HL-60/S4 treated with phorbol 12-myristate 13-acetate at 8.2 ng/mL for 4 days and 3 days (cell line): ENCODE results near the gene SLC25A11.
"Not testable (repeated sequence)": the region's sequence is repeated elsewhere in the genome, so short reads cannot be mapped to it uniquely, and the experiment has no call there.

Experiments
- in situ Hi-C: fragments of 300-500 bp; cut with MboI; formaldehyde crosslinking; loops from 2 replicates; pipeline ENCODE4 v1.15.0; 2022; ENCODE audit warnings: low sequenced_read_pairs

SLC25A11 gene

DNA sequence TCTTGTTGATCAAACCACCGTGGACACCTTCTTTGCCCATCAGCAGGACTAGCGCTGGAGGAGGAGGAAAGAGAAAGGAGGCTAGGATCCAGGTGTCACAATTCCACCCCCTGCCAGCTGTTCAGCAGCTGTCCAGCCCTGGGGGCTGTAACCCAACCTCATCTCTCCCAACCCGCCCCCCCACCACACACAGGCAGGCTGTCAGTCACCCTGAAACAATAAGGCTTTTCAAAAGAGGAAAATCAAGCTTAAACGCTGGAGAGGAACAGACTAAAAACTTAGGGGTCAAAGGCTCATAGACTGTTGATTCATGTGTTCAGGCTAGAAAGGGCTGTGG is 6.1 kb upstream of the SLC25A11 start:
- in situ Hi-C loops = no loop called here

DNA sequence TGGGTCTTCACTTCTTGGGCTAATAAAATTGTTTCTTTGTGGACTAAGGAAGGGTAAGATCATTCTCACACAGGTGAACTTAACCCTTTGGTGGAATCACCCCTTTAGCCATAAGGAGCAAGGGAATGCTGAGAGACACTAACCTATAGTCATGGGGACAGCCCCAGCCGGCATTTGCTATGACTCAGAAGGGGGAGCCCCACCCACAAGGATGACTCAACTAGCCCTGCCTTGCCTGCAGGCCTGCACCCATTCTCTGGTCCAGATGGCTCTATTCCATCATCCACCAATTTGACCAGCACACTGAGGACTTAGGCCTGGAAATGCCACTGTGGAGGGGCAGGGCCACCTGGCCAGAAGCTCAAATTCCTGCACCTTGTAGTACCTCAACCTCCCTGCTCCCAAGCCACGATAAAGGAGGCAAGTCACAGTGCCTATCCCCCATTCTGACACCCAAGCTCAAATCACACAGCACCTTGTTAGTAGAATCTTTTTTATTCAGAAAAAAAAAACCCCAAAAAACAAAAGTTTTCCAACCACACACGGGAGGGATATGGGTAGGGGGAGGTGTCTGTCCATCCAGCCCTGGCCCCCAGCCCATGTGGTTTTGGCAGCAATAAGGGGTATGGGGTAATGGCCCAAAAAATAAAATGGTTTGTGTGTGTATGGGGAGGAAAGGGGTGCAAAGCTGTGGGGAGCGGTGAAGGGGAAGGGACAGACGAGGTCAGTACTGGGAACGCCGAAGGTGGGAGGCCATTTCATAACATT is 5.5 kb upstream of the SLC25A11 start:
- in situ Hi-C loops = no loop called here

DNA sequence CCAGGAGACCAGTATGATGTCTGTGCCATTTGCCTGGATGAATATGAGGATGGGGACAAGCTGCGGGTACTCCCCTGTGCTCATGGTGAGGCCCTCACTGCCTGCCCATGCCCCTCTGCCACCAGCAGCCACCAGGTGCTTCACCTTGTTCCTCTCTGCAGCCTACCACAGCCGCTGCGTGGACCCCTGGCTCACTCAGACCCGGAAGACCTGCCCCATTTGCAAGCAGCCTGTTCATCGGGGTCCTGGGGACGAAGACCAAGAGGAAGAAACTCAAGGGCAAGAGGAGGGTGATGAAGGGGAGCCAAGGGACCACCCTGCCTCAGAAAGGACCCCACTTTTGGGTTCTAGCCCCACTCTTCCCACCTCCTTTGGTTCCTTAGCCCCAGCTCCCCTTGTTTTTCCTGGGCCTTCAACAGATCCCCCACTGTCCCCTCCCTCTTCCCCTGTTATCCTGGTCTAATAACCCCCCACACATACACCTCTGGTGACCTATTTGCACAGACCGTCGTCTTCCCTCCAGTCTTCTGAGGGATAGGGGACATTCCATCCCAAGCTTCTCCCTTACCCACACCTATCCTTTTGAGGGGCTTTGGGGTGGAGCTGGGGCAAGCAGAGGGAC is 4.8 kb upstream of the SLC25A11 start:
- in situ Hi-C loops = no loop called here

DNA sequence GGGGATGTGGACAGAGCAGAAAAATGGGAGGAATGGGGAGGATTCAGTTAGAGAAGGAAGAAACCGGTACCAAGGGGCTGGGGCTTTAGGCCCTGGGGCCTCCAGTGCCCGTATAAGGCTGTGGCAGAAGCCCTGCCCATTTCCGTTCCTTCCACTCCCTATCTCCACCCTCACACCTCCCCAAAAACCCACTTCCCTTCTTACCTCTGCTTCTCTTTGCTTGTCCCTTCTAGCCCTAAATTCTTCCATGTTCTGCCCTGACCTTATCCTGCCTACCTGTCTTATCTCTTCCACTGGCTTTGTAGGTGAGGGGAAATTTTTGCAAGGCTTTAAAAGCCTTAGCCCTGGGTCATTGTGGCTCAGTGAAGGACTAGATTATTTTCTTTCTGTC is 4.3 kb upstream of the SLC25A11 start:
- in situ Hi-C loops = no loop called here

DNA sequence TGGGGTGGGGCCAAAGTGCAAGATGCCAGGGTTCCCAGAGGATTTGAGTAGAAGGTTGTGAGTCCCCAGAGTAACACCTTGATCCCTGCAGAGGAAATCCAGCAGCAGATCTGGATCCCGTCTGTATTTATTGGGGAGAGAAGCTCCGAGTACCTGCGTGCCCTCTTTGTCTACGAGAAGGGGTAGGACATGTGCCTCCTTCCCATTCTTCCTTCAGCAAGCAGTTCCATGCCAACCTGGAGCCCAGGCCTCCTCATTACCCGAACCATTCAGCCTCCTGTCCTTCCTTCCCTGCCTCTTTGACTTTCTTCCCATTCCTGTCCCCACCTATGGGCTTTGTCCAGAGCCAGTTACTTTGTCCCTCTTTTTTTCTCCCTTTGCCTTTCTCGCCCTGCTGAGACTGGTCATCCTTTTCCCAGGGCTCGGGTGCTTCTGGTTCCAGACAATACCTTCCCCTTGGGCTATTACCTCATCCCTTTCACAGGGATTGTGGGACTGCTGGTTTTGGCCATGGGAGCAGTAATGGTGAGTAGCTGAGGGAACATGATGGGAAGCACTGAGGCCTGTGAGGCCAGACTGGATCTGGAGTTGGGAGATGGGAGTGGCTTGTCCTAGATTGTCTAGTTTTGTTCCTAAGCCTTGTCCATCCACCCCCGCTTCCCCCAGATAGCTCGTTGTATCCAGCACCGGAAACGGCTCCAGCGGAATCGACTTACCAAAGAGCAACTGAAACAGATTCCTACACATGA is 3.1 kb upstream of the SLC25A11 start:
- in situ Hi-C loops = no loop called here

DNA sequence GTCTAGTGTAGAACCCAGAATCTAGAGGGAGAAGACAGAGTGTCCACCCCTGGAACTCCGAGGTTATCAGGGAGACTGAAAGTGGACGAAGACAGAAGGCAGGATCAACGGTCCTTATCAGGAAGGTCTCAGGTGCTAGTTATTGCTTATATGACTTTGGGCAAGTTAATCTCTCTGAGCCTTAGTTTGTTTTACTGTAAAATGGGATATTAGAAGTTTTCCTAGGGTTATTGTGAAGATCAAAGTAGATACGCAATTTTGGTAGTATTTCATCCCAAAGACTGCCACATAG is 1.4 kb upstream of the SLC25A11 start:
- in situ Hi-C loops = no loop called here

DNA sequence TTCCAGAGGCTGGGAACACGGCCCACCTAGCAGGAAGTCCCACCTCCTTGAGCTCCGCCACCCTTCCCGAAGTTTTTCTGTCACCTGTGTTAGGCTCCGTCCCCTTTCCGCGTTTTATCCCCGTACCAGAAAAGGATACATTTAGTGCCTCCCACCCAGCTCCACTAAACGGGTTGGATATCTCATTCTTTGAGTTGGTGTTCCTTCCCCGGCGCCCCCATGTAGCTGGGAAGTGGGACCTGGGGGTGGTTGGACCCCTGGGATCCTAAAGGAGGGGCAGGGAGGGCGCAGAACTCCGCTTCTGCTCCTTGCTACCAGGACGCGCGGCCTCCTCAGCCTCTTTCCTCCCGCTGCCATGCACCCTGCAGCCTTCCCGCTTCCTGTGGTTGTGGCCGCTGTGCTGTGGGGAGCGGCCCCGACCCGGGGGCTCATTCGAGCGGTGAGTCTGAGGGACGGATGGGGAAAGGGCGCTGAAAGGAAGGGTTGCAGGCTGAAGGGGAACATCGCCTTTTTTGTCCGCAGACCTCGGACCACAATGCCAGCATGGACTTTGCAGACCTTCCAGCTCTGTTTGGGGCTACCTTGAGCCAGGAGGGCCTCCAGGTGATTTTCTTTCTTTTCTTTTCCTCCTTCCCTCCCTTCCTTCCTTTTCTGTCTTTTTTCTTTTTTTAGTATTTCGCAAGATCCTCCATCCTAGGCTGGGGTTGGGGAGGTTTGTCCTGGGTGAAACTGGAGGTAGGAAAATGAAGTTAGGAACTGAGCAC is 891 bp upstream of the SLC25A11 start:
- in situ Hi-C loops = no loop called here

DNA sequence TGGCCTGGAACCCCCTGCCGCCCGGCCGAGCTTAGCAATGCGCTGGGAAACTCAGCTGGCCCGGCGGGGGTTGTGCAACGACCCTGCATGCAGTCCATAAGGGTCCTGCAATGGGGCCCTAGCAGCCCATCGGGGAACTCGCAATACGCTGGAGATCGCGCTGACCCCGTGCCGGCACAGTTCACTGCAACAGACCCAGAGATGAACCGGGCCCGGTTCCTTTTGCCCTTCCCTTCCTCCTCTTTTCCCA is 375 bp downstream of the SLC25A11 start:
- in situ Hi-C loops = no loop called here

DNA sequence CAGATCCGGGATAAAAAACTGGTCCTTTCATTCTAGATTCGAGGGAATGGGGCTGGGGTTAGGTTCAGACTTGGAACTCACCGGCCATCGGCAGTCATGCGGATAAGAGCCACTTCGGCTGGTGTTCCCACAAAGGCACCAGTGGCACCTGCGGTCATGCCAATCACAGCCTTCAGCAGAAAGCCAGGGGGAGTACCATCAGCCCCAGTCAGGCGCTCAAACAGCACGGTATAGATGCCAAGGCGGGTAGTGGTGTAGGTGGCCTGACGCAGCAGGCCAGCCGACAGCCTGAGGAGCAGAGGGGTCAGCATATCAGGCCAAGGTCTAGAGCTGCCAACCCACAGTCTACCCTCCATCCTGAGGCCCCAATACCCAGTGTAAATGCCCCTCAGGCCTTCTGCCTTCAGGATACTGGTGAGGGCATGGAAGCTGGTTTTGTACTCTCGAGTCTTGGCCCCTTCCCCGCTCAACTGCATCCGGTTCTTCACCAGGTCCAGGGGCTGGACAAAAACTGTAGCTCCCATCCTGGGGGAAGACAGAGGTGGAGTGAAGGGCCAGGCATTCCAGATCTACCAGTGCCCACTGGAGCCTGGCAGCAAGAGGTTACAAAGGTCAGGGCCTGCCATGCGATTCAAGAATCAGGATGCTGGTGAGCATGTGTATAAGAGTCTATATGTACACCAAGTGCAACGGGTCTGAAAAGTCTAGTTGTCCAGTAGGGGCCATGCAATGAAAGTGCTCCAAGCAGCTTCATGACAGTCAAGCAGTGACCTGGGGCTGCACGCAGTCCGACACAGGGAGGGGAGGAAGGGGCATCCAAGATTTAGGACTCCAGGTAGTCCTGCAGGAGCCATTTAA is 929 bp downstream of the SLC25A11 start:
- in situ Hi-C loops = no loop called here

DNA sequence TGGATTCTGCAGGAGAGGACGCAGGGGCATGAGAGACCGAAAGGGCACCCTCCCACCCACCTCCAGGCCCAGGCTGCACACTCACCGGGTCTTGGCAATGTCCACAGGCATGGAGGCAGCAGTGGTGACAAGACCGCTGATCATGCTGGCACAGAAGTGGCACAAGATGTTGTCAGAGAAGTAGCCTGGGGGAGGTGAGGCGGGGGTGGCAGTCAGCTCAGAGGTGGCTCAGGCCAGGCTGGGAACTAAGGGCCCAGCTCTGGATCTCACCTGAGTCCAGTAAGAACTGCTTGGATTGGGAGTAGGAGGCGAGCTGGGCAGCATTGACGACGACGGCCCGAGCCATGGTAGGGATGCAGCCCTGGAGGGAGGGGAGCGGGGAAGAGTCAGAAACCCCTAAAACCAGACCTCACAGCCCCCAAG is 1.8 kb downstream of the SLC25A11 start:
- in situ Hi-C loops = no loop called here

DNA sequence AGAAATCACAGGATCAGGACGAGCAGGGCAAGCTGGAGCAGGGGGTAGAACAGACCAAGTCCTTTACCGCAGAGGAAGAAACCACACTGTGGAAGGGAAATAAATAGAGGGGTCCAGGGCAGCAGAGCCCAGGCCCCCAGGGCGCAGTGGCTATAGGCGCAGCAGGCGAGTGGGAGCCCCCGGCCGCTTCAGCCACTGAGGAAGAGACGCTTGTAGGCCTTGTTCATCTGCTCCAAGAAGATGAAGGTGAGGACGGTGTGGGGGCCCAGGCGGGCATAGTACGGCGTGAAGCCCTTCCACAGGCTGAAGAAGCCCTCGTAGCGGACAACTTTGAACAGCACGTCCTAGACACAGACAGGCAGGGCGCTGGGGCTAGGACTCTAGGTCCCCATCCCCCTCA is 2.3 kb downstream of the SLC25A11 start:
- in situ Hi-C loops = no loop called here

DNA sequence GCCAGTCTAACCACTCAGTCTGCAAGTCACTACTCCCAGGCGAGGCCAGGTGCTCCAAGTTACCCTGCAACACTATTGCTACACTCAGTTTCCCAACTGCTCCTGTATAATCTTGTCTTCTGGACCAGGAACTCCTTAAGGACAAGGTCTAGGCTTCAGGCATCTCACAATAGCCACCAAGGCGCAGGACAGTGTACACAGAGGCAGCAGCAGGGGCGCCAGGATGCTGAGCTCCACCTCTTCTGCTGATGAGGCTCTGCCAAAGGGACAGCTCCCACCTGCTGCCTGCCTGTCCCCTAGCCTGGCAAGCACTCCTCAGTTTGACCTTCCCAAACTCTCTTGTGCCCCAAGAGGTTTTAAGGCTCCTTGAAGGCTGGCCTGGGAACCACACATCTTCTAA is 3.4 kb downstream of the SLC25A11 start:
- in situ Hi-C loops = no loop called here

DNA sequence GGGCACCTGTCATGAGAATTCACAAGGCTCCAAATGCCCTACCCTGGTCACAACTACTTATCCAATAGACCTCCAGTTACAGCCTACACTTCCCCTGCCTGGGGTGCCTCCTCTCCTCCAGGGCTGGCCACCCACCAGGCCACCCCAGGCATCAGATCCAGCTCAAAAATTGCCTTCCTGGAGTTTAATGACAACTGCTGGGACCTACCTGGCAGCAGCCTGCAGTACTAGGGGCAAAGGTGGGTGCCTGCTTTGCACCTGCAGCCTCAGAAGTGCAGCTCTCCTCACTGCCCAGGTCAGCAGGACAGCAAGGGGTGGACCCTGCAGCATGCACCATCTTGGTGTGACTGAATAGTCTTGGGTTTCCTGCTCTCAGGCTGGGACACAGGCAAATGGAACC is 4.2 kb downstream of the SLC25A11 start:
- in situ Hi-C loops = no loop called here

DNA sequence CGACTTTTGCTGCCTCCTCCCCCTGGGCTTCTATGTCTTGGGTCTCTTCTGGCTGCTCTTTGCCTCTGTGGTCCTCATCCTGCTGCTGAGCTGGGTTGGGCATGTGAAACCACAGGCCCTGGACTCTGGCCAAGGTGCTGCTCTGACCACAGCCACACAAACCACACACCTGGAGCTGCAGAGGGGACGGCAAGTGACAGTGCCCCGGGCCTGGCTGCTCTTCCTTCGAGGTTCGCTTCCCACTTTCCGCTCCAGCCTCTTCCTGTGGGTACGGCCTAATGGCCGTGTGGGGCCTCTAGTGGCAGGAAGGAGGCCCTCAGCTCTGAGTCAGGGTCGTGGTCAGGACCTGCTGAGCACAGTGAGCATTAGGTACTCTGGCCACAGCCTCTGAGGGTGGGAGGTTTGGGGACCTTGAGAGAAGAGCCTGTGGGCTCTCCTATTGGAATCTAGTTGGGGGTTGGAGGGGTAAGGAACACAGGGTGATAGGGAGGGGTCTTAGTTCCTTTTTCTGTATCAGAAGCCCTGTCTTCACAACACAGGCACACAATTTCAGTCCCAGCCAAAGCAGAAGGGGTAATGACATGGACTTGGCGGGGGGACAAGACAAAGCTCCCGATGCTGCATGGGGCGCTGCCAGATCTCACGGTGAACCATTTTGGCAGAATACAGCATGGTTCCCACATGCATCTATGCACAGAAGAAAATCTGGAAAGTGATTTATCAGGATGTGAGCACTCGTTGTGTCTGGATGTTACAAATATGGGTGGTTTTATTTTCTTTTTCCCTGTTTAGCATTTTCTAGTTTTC is 5.5 kb downstream of the SLC25A11 start:
- in situ Hi-C loops = no loop called here

DNA sequence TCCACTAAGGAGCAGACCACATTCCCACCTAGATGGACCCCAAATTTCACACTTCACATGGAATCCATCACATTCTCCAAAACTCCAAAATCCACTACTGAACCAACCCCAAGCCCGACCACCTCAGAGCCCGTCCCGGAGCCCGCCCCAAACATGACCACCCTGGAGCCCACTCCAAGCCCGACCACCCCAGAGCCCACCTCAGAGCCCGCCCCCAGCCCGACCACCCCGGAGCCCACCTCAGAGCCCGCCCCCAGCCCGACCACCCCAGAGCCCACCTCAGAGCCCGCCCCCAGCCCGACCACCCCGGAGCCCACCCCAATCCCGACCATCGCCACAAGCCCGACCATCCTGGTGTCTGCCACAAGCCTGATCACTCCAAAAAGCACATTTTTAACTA is 6.2 kb downstream of the SLC25A11 start:
- in situ Hi-C loops = no loop called here

DNA sequence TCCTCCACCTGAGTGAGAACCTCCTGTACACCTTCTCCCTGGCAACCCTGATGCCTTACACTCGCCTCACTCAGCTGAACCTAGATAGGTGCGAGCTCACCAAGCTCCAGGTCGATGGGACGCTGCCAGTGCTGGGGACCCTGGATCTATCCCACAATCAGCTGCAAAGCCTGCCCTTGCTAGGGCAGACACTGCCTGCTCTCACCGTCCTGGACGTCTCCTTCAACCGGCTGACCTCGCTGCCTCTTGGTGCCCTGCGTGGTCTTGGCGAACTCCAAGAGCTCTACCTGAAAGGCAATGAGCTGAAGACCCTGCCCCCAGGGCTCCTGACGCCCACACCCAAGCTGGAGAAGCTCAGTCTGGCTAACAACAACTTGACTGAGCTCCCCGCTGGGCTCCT is 7.1 kb downstream of the SLC25A11 start:
- in situ Hi-C loops = no loop called here

DNA sequence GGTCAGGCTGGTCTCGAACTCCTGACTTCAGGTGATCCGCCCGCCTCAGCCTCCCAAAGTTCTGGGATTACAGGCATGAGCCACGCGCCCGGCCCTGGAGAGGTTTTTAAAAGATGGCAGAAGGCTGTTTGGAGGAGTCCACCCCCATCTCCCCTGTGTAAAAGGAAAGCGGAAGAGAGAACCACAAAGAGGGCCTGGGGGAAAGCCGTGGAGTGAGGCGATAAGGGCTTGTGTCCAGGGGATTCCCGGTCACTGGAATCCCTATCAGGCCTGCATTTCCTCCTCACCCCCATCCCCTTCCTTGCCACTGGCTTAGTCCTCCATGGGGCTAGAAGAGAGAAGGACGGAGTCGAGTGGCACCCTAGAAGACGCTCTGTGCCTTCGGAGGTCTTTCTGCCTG is 7.9 kb downstream of the SLC25A11 start, which contains the start of gene GP1BA:
Gene GP1BA, plus strand, starts transcription at position 315 of the 400 bp plus-strand sequence. CDS start 328 bp downstream, outside the sequence.
- in situ Hi-C loops = no loop called here

DNA sequence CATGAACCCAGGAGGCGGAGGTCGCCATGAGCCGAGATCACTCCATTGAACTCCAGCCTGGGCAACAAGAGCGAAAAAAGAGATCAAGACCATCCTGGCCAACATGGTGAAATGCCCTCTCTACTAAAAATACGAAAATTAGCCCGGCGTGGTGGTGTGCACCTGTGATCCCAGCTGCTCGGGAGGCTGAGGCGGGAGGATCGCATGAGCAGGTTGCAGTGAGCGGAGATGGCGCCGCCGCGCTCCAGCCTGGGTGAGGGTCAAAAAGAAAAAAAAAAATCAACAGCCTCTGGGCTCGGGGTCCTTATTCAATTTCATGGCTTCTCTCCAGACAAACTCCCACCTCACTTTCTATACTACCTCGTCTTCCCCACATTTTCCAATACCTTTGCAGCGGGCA is 11.0 kb downstream of the SLC25A11 start:
- in situ Hi-C loops = no loop called here

DNA sequence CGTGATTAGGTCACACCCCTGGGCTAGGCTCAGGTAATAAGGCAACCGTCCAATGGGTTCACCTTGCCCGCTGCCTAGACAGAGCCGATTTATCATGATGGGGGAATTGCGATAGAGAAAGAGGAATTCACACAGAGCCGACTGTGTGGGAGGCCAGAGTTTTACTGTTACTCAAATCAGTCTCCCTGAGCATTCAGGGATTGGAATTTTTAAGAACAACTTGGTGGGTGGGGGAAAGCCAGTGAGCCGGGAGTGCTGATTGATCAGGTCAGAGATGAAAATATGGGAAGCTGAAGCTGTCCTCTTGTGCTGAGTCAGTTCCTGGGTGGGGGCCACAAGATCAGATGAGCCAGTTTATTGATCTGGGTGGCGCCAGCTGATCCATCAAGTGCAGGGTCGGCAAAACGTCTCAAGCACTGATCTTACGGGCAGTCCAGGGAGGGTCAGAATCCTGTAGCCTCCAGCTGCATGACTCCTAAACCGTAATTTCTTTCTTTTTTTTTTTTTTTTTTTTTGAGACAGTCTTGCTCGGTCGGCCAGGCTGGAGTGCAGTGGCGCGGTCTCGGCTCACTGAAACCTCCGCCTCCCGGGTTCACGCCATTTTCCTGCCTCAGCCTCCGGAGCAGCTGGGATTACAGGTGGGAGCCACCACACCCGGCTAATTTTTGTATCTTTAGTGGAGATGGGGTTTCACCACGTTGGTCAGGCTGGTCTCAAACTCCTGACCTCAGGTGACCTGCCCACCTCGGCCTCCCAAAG is 13.1 kb downstream of the SLC25A11 start:
- in situ Hi-C loops = not testable (repeated sequence)
